ENCODE measurements around the gene SLC5A4.

SLC5A4 gene

DNA sequence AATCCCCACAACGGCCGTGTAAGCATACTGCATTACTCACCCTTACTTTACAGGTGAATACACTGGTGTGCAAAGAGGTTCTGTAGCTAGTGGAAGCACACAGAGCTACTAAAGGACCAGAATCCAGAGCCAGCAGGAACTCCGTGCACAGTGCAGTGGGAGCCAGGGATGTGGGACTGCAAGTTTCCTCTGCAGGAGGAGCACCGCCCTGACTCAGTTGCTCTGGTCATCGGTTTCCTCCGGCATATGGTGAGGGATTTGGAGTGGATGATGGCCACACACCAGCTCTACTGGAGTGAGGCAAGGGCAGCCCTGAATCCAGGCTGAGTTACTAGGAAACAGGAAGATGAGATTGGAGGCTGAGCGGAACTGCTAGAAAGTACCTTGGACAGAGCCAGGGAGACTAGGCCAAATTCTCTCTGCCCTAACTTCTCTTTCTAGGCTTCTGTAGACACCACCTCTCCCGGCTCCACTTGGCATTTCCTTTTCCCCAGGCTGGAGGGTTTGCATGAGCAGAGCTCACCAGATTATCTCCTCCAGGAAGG is 77.9 kb downstream of the SLC5A4 start:
- TF ChIP-seq, protein P1, sequence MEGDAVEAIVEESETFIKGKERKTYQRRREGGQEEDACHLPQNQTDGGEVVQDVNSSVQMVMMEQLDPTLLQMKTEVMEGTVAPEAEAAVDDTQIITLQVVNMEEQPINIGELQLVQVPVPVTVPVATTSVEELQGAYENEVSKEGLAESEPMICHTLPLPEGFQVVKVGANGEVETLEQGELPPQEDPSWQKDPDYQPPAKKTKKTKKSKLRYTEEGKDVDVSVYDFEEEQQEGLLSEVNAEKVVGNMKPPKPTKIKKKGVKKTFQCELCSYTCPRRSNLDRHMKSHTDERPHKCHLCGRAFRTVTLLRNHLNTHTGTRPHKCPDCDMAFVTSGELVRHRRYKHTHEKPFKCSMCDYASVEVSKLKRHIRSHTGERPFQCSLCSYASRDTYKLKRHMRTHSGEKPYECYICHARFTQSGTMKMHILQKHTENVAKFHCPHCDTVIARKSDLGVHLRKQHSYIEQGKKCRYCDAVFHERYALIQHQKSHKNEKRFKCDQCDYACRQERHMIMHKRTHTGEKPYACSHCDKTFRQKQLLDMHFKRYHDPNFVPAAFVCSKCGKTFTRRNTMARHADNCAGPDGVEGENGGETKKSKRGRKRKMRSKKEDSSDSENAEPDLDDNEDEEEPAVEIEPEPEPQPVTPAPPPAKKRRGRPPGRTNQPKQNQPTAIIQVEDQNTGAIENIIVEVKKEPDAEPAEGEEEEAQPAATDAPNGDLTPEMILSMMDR (IDR thresholded peaks at IDR 0.05), result no peak

GRCh38 chr22:32175683-32176644 is 79.2 kb downstream of the SLC5A4 start:
- TF ChIP-seq, protein P1 (IDR thresholded peaks at IDR 0.05), result no peak

GRCh38 chr22:32175115-32175514 is 80.0 kb downstream of the SLC5A4 start:
- TF ChIP-seq, protein P1 (IDR thresholded peaks at IDR 0.05), result no peak

All from LNCAP (cell line).